ENCODE measurements around the gene RNF38.
"Not testable (repeated sequence)": the region's sequence is repeated elsewhere in the genome, so short reads cannot be mapped to it uniquely, and the experiment has no call there.

RNF38 gene

GRCh38 chr9:36399980-36400331 lies at the start of gene RNF38:
RNF38 (minus strand) TSS chr9:36400269; CDS start chr9:36400108, 161 bp downstream.
- in situ Hi-C loops (cut with MboI; ENCODE audit: low sequenced_read_pairs) = loop anchor here (10.0 kb wide), 1 partner anchor 335 kb away; no protein-coding TSS in a partner anchor

- in situ Hi-C loops (cut with MboI; ENCODE audit: low sequenced_read_pairs) = not testable (repeated sequence)
Observed at GRCh38 chr9:36448555-36448954, 48.5 kb upstream of the RNF38 start.

GRCh38 chr9:36448017-36448416 lies 47.9 kb upstream of the RNF38 start:
- in situ Hi-C loops (cut with MboI; ENCODE audit: low sequenced_read_pairs) = no loop called here

GRCh38 chr9:36446678-36447077 lies 46.6 kb upstream of the RNF38 start:
- in situ Hi-C loops (cut with MboI; ENCODE audit: low sequenced_read_pairs) = not testable (repeated sequence)

GRCh38 chr9:36445800-36446361 lies 45.8 kb upstream of the RNF38 start:
- in situ Hi-C loops (cut with MboI; ENCODE audit: low sequenced_read_pairs) = no loop called here

- in situ Hi-C loops (cut with MboI; ENCODE audit: low sequenced_read_pairs) = no loop called here
Observed at GRCh38 chr9:36444203-36444602, 44.1 kb upstream of the RNF38 start.

GRCh38 chr9:36443581-36443980 lies 43.5 kb upstream of the RNF38 start:
- in situ Hi-C loops (cut with MboI; ENCODE audit: low sequenced_read_pairs) = no loop called here

GRCh38 chr9:36442710-36443109 lies 42.6 kb upstream of the RNF38 start:
- in situ Hi-C loops (cut with MboI; ENCODE audit: low sequenced_read_pairs) = no loop called here

- in situ Hi-C loops (cut with MboI; ENCODE audit: low sequenced_read_pairs) = no loop called here
Observed at GRCh38 chr9:36441966-36442365, 41.9 kb upstream of the RNF38 start.

- in situ Hi-C loops (cut with MboI; ENCODE audit: low sequenced_read_pairs) = no loop called here
Observed at GRCh38 chr9:36438536-36439236, 38.6 kb upstream of the RNF38 start.

- in situ Hi-C loops (cut with MboI; ENCODE audit: low sequenced_read_pairs) = no loop called here
Observed at GRCh38 chr9:36437790-36438189, 37.7 kb upstream of the RNF38 start.

- in situ Hi-C loops (cut with MboI; ENCODE audit: low sequenced_read_pairs) = no loop called here
Observed at GRCh38 chr9:36436909-36437308, 36.8 kb upstream of the RNF38 start.

GRCh38 chr9:36433386-36433785 lies 33.3 kb upstream of the RNF38 start:
- in situ Hi-C loops (cut with MboI; ENCODE audit: low sequenced_read_pairs) = no loop called here

- in situ Hi-C loops (cut with MboI; ENCODE audit: low sequenced_read_pairs) = no loop called here
Observed at GRCh38 chr9:36431078-36431477, 31.0 kb upstream of the RNF38 start.

GRCh38 chr9:36426945-36427344 lies 26.9 kb upstream of the RNF38 start:
- in situ Hi-C loops (cut with MboI; ENCODE audit: low sequenced_read_pairs) = no loop called here

GRCh38 chr9:36426348-36426747 lies 26.3 kb upstream of the RNF38 start:
- in situ Hi-C loops (cut with MboI; ENCODE audit: low sequenced_read_pairs) = no loop called here

- in situ Hi-C loops (cut with MboI; ENCODE audit: low sequenced_read_pairs) = no loop called here
Observed at GRCh38 chr9:36424289-36425055, 24.4 kb upstream of the RNF38 start.

- in situ Hi-C loops (cut with MboI; ENCODE audit: low sequenced_read_pairs) = no loop called here
Observed at GRCh38 chr9:36423206-36423605, 23.1 kb upstream of the RNF38 start.

- in situ Hi-C loops (cut with MboI; ENCODE audit: low sequenced_read_pairs) = loop anchor here (5.0 kb wide), 1 partner anchor 140 kb away; no protein-coding TSS in a partner anchor
Observed at GRCh38 chr9:36416890-36417289, 16.8 kb upstream of the RNF38 start.

- in situ Hi-C loops (cut with MboI; ENCODE audit: low sequenced_read_pairs) = loop anchor here (5.0 kb wide), 1 partner anchor 141 kb away; no protein-coding TSS in a partner anchor
Observed at GRCh38 chr9:36415822-36416525, 15.9 kb upstream of the RNF38 start.

GRCh38 chr9:36411410-36411809 lies 11.3 kb upstream of the RNF38 start:
- in situ Hi-C loops (cut with MboI; ENCODE audit: low sequenced_read_pairs) = not testable (repeated sequence)
